Measurements from ENCODE around the gene TIPRL. TPM values are rescaled to one million over a fixed set of nuclear protein-coding genes. Genes with fewer than 3 reads are reported as not detected.

TIPRL gene
- total RNA-seq, 1 donor from 2014 or later, result 23.7 TPM

GRCh38 chr1:168135921-168136708, 42.6 kb upstream of the TIPRL start:
- DNase-seq, result peak; percentile 55
- H3K36me3 ChIP-seq, result no peaks in the 10 kb centered on the region
- intact Hi-C loops (cut with DNase I), result no loop called here
- TF ChIP-seq CTCF (IDR thresholded peaks at IDR 0.05), result no peak
- H3K9me3 ChIP-seq, result no peaks in the 10 kb centered on the region
- peak overlapping the region; percentile 50 for H3K27ac ChIP-seq
- peak overlapping the region; percentile 79 for H3K4me3 ChIP-seq
- H3K27me3 ChIP-seq (ENCODE audit: low read depth), result no peaks in the 10 kb centered on the region
- peak; percentile 74 to 82 for ATAC-seq
- H3K4me1 ChIP-seq, result peaks cover 27% of the 10 kb centered on the region

GRCh38 chr1:168136709-168137514, 41.9 kb upstream of the TIPRL start, which contains the start of gene GPR161:
TSS of gene GPR161 (minus strand) at chr1:168136930. CDS start at chr1:168104850, 32,080 bp downstream.
- peak within 1 kb of the TSS; percentile 79 for H3K4me3 ChIP-seq
- no peaks in the 10 kb centered on the region for H3K36me3 ChIP-seq
- H3K27ac ChIP-seq, result peak within 1 kb of the TSS; percentile 63
- no peak for TF ChIP-seq CTCF (IDR thresholded peaks at IDR 0.05)
- H3K27me3 ChIP-seq (ENCODE audit: low read depth), result no peaks in the 10 kb centered on the region
- no peaks in the 10 kb centered on the region for H3K9me3 ChIP-seq
- peak; percentile 54 to 77 for ATAC-seq
- peak; percentile 60 for DNase-seq
- peaks cover 27% of the 10 kb centered on the region for H3K4me1 ChIP-seq
- intact Hi-C loops (cut with DNase I), result no loop called here

DNA sequence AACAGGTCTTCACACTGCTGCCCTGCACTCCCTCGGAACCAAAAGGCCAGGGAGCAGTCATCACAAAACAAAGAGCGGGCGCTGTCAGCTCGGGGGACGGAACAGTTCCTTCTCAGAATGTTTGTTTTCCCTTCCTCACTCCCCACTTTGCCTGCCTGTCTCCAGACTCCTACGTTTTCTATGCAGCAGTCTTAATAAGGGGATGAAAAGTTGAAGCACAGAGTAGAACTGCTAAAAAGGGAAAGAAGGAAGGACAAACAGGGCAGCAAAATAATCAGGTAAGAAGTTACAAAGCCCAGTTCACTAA, 41.3 kb upstream of the TIPRL start:
- no peak for ATAC-seq
- TF ChIP-seq CTCF (IDR thresholded peaks at IDR 0.05), result no peak

GRCh38 chr1:168138134-168138533, 40.6 kb upstream of the TIPRL start:
- Histone ChIP-seq H3K4me3 (no peak overlapping the region), H3K27me3 (ENCODE audit: low read depth) (no peaks in the 10 kb centered on the region), H3K9me3 (no peaks in the 10 kb centered on the region), H3K36me3 (no peaks in the 10 kb centered on the region), H3K4me1 (peaks cover 27% of the 10 kb centered on the region), H3K27ac (no peak overlapping the region)
- DNase-seq (no peak), ATAC-seq (no peak)
- intact Hi-C loops (cut with DNase I), result no loop called here
- no peak for TF ChIP-seq CTCF (IDR thresholded peaks at IDR 0.05)

More for the DNA sequence above, 41.3 kb upstream of the TIPRL start:
- Histone ChIP-seq H3K36me3 (no peaks in the 10 kb centered on the region), H3K27ac (peak overlapping the region; percentile 63), H3K27me3 (ENCODE audit: low read depth) (no peaks in the 10 kb centered on the region), H3K9me3 (no peaks in the 10 kb centered on the region), H3K4me3 (peak overlapping the region; percentile 79), H3K4me1 (peaks cover 27% of the 10 kb centered on the region)
- no peak for DNase-seq
- intact Hi-C loops (cut with DNase I), result no loop called here

- no peaks in the 10 kb centered on the region for H3K27me3 ChIP-seq (ENCODE audit: low read depth)
- no peak for DNase-seq
- peaks cover 27% of the 10 kb centered on the region for H3K4me1 ChIP-seq
- H3K4me3 ChIP-seq, result no peak overlapping the region
- no peak overlapping the region for H3K27ac ChIP-seq
- TF ChIP-seq CTCF (IDR thresholded peaks at IDR 0.05), result no peak
- ATAC-seq, result no peak
- no peaks in the 10 kb centered on the region for H3K36me3 ChIP-seq
- H3K9me3 ChIP-seq, result no peaks in the 10 kb centered on the region
- intact Hi-C loops (cut with DNase I), result no loop called here
Measured at GRCh38 chr1:168139070-168139469, 39.7 kb upstream of the TIPRL start.
